HL-60 (cell line): ENCODE results near the gene MVD.

Experiments
- CTCF ChIP-seq: IDR thresholded peaks from one replicate; pipeline ENCODE4 v1.5.1; 2011; ENCODE audit warnings: low read length, control low read depth, inconsistent platforms; ENCODE audit not compliant: insufficient read depth
- GABPA ChIP-seq: IDR thresholded peaks from 2 replicates; pipeline ENCODE4 v1.6.1; 2012; ENCODE audit warnings: low read depth
- REST ChIP-seq: IDR thresholded peaks from 2 replicates; pipeline ENCODE4 v1.6.1; 2012; ENCODE audit warnings: low read depth; ENCODE audit not compliant: insufficient replicate concordance
- SPI1 ChIP-seq: IDR thresholded peaks from 2 replicates; pipeline ENCODE4 v1.6.1; 2012; ENCODE audit warnings: low read depth, mild to moderate bottlenecking, borderline replicate concordance

- no peak for TF ChIP-seq GABPA
- no peak for TF ChIP-seq CTCF
- TF ChIP-seq REST = no peak
- no peak for TF ChIP-seq SPI1
Measured at GRCh38 chr16:88645455-88645854, 17.4 kb downstream of the MVD start.
